ENCODE measurements around the gene CLASP2.
"Not testable (repeated sequence)": the region's sequence is repeated elsewhere in the genome, so short reads cannot be mapped to it uniquely, and the experiment has no call there.

The CLASP2 gene

DNA sequence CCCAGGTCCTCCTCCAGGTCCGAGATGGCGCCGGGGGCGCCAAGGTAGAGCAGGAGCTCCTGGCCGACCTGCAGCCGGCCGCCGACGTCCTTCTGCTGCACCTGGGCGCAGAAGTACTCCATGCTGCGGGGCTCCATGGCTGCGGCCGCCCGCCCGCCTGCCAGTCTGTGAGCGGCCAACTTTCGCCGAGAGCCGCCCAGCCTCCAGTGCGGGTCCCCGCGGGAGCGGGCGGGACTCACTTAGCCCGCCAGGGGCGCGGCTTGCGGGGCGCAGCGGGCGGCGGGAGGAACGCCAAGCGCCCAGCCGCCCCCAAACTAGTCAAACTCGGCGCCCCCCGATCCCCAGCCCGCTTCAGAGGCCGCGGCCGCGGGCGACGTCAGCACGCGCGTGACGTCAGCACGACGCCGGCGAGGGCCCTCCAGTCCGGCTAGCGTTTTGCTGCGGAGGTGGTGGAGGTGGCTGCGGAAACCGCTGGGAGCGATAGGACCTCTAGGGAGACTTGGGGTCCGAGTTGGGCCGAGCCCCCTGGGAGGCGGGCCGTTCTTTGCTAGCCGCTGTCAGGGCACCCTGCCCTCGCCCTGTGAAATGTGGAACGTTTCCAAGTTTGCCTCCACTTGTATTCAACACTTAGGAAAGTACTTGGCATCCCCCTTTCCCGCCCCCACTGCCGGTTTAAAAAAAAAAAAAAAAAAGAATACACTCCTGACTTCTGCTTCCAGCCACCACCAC lies at the start of gene CLASP2:
TSS of gene CLASP2 (minus strand) at position 389 of the 729 bp plus-strand sequence. CDS start at position 137, 252 bp downstream.
- in situ Hi-C loops (cut with MboI; ENCODE audit: low sequenced_read_pairs), result no loop called here

GRCh38 chr3:33758864-33759263 lies 40.8 kb upstream of the CLASP2 start:
- in situ Hi-C loops (cut with MboI; ENCODE audit: low sequenced_read_pairs), result no loop called here

DNA sequence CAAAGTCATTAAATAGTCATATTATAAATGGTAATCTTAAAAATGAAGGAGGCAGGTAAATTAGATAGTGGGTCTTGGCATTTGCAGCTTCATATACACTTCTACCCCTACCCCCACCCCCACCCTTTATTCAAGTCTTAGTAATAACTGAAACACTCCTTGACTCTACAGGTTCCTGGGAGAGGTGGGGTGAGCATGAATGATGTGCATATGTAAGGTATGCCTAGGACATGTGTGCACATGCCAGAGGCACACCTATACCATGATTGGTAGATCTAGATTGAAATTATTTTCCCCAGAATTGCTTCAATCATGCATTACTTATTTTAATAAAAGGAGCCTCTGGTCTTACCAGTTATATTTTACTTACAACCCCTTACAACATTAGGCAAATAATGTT lies 40.2 kb upstream of the CLASP2 start:
- in situ Hi-C loops (cut with MboI; ENCODE audit: low sequenced_read_pairs), result no loop called here

- in situ Hi-C loops (cut with MboI; ENCODE audit: low sequenced_read_pairs), result not testable (repeated sequence)
These were observed 36.3 kb upstream of the CLASP2 start for GRCh38 chr3:33754391-33754790.

DNA sequence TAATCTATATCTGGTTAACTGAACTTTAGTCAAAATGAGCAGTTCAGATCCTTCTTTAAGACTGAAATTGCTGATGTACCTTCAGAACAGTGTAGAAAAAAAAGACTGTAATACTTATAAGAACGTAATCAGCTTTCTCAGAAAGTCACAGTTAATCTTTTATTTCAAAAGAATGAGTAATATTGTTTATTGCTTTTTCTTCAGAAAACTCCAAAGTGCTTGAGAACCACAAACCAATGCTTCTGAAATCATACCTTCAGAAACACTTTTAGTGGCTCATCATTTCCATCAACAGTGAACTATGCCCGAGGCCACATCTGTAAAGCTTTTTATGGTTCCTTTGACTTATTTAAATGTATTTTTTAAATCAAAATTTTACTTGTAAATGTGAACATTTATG lies 33.3 kb upstream of the CLASP2 start:
- in situ Hi-C loops (cut with MboI; ENCODE audit: low sequenced_read_pairs), result no loop called here

GRCh38 chr3:33750211-33750548 lies 32.1 kb upstream of the CLASP2 start:
- in situ Hi-C loops (cut with MboI; ENCODE audit: low sequenced_read_pairs), result no loop called here

DNA sequence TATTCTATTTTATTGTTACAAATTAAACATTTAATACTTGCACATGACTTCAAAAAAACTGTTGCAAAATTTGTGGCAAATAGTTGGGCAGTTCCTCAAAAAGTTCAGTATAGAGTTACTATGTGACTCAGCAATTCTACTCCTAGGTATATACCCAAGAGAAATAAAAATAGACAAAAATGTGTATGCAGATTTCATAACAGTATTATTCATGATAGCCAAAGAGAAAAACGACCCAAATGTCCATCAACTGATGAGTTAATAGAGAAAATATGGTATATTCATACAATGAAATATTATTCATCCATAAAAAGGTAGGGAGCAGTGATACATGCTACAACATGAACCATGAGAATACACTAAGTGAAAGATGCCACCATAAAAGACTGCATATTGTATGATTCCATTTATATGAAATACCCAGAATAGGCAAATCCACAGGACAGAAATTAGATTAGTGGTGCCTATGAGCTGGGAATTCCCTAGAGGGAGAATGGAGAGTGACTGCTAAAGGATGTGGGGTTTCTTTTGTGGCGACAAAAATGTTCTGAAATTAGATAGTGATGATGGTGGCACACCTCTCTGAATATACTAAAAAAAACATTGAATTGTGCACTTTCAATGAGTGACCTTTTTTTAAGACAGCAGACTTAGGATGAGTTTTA lies 31.6 kb upstream of the CLASP2 start:
- in situ Hi-C loops (cut with MboI; ENCODE audit: low sequenced_read_pairs), result no loop called here

DNA sequence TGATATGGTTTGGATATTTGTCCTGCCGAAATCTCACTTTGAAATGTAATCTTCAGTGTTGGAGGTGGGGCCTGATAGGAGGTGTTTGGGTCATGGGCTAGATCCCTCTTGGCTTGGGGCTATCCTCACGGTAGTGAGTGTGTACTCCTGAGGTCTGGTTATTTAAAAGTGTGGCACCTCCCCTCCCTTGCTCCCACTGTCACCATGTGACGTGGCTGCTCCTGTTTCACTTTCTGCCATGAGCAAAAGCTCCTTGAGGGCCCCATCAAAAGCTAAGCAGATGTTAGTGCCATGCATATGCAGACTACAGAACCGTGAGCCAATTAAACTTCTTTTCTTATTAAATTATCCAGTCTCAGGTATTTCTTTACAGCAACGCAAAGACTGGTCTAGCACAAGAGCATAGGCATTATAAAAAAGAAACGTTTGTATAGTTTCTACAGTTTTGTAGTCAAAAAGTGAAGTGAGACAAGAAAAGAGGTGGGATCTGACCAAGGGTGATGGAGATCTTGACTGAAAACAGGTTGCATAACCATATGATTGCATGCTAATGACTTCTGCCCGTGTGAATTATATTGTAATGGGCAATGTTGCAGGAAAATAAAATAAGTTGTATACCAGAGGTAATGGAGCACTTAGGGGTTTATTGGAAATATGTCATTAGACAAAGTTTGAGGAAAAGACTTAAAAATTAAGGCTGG lies 28.5 kb upstream of the CLASP2 start:
- in situ Hi-C loops (cut with MboI; ENCODE audit: low sequenced_read_pairs), result no loop called here

GRCh38 chr3:33737146-33737545 lies 19.1 kb upstream of the CLASP2 start:
- in situ Hi-C loops (cut with MboI; ENCODE audit: low sequenced_read_pairs), result no loop called here

GRCh38 chr3:33732394-33732793 lies 14.3 kb upstream of the CLASP2 start:
- in situ Hi-C loops (cut with MboI; ENCODE audit: low sequenced_read_pairs), result no loop called here

DNA sequence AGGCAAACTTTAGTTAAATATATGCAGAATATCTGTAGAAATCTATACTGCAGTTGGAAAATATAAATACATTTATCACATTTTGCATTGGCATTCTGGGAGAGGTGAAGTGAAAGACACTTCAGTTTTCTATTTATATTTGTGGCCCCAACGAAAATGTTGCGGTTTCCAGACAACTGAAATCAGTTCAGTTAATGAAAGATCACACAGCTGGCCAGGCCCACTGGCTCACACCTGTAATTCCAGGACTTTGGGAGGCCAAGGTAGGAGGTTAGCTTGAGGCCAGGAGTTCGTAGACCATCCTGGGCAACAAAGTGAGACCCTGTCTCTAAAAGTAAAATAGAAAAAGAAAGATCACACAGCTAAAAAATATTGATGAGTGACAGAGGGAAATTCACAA lies 11.9 kb upstream of the CLASP2 start:
- in situ Hi-C loops (cut with MboI; ENCODE audit: low sequenced_read_pairs), result no loop called here

GRCh38 chr3:33724256-33724655 lies 6.2 kb upstream of the CLASP2 start:
- in situ Hi-C loops (cut with MboI; ENCODE audit: low sequenced_read_pairs), result no loop called here

DNA sequence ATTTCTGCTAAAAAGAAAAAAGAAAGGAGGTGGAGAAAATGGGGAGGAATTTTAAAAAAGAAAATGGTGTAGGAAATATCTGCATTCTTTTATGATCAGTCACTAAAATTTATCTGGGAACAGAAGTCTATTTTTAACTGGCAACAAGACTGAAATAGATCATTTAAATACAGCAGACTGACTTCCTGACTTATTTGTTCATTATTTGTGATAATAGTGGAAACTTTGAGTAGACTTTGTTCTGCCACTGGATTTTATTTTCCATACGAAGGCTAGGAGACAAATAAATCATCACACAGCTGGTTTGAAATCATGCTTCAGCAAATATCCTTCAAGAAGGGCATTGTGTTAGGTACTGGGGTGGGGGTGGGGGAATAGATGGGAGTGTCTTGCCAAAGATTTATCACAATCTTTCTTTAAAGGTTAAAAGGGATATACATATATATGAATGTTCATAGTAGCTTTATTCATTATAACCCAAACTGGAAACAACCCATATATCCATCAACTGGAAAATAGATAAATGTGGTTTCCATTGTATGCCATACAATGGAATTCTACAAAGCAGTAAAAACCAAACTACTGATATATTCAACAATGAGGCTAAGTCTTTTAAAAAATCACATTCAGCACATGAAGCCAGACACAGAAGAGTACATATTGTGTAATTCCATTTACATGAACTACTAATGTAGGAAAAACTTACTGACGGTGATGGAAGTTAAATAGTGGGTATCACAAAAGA lies 4.7 kb upstream of the CLASP2 start:
- in situ Hi-C loops (cut with MboI; ENCODE audit: low sequenced_read_pairs), result no loop called here

DNA sequence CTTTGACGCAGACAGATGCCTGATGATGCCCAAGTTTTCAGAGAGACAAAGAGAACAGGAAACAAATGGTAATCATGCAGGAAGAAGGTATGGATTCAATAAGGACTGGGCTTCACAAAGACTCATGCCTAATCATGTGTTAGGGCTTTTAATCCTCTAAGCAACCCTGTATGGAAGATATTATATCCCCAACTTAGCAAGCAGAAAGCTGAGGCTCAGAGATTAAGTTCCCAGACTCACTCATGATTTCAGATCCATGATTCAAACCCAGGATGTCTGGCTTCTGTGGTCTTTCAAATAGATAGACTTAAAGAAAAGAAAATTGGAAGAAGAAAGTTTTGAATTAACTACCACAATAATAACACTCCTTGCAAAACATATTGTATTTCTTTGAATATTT lies 4.1 kb upstream of the CLASP2 start:
- in situ Hi-C loops (cut with MboI; ENCODE audit: low sequenced_read_pairs), result no loop called here

DNA sequence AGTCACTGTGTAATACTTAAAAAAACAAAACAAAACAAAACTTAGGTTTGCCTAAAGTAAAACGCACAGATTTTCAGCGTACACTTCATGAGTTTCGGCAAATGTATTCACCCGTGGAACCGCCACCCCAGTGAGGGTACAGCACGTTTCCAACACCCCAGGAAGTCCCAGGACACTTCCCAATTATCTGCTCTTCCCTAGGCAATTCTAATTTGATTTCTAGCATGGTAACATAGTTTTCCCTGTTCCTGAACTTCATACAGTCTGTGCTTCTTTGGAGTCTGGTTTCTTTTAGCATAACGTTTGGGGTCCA lies 497 bp upstream of the CLASP2 start:
- in situ Hi-C loops (cut with MboI; ENCODE audit: low sequenced_read_pairs), result no loop called here

GRCh38 chr3:33717616-33717865 lies 513 bp downstream of the CLASP2 start:
- in situ Hi-C loops (cut with MboI; ENCODE audit: low sequenced_read_pairs), result no loop called here

- in situ Hi-C loops (cut with MboI; ENCODE audit: low sequenced_read_pairs), result no loop called here
These were observed 1.8 kb downstream of the CLASP2 start for GRCh38 chr3:33716227-33716626.

DNA sequence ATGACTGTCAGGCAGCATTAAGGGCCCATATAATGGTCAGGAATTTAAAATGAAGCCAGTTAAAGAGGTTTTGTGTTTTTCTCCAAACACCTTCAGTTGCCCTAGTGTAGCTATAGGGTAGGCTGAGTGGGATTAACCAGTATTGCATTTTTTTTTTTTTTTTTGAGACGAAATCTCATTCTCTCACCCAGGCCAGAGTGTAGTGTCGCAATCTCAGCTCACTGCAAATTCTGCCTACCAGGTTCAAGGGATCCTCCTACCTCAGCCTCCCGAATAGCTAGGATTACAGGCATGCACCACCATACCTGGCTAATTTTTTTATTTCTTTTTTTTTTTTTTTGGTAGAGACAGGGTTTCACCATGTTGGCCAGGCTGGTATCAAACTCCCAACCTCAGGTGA lies 7.0 kb downstream of the CLASP2 start:
- in situ Hi-C loops (cut with MboI; ENCODE audit: low sequenced_read_pairs), result no loop called here

DNA sequence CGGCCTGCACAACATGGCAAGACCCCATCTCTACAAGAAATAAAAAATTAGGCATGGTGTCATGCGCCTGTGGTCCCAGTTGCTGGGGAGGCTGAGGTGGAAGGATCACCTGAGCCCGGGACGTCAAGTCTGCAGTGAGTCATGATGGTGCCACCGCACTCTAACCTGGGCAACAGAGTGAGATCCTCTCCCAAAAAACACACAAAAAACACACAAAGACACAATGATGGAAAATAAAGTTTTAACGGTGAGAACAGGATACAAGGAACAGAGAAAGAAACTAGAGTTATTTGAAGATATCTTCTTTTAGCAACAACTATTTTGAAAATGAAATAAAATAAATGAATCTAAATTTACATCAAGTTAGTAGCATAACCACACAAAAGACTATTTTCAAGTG lies 12.0 kb downstream of the CLASP2 start:
- in situ Hi-C loops (cut with MboI; ENCODE audit: low sequenced_read_pairs), result no loop called here

DNA sequence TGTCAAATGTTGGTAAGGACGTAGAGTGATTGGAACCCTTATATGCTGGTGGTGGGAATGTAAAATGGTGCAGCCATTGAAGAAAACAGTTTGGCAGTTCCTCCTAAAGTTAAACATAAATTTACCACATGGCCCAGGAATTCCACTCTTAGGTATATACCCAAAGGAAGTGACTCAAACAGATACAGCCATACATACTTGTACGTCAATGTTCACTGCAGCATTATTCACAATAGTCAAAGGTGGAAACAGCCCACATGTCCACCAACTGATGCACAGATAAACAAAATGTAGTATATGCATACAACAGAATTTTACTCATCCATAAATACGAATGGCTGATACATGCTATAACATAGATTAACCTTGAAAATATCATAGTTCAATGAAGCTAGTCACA lies 13.2 kb downstream of the CLASP2 start:
- in situ Hi-C loops (cut with MboI; ENCODE audit: low sequenced_read_pairs), result no loop called here

DNA sequence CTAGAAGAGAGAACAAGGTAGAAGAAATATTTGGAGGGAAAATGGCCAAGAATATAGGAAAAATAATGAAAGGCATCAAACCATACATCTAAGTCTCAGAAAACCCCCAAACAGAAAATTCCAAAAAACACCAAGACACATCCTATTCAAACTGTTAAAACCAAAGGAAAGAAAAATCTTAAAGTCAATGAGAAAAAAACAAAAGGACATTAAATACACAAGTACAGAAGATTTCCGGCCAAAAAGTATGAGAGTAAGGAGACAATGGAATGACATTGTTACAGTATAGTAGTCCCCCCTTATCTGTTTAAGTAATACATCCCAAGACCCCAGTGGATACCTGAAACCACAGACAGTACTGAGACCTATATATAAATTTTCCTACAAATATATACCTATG lies 18.8 kb downstream of the CLASP2 start:
- in situ Hi-C loops (cut with MboI; ENCODE audit: low sequenced_read_pairs), result no loop called here

DNA sequence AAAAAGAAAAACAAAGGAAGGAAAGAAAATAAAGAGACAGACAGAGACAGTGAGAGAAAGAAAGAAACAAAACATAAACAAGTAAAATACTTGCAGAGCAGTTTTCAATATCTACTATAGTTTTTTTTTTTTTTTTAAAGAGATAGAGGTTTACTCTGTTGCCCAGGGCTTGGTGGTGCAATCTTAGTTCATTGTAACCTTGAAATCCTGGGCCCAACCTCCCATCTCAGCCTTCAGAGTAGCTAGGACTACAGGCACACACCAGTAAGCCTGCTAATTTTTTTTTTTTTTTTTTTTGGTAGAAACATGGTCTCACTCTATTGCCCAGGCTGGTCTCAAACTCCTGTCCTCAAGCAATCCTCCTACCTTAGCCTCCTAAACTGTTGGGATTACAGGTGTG lies 23.1 kb downstream of the CLASP2 start:
- in situ Hi-C loops (cut with MboI; ENCODE audit: low sequenced_read_pairs), result no loop called here
